Measurements from ENCODE around the gene MRPL55. TPM values are rescaled to one million over a fixed set of nuclear protein-coding genes. Genes with fewer than 3 reads are reported as not detected.

The MRPL55 gene
- total RNA-seq: 100 to 1,000 TPM in 1 of 4 donors, 10 to 100 TPM in 3; 64.7 to 123 (median 74.2) TPM

- peak; percentile 92 to 95 for TF ChIP-seq POLR2A (IDR thresholded peaks at IDR 0.05)
- peak in 3 of 5 experiments; percentile 14 to 34 (median 29) for TF ChIP-seq CTCF (IDR thresholded peaks at IDR 0.05 in 4 of 5, conservative IDR thresholded peaks at IDR 0.05 in 1 of 5)
- ATAC-seq (peak; percentile 96), DNase-seq (peak; percentile 95 to 98)
- Histone ChIP-seq H3K4me3 (peak within 1 kb of the TSS; percentile 73 to 100 (median 79)), H3K9me3 (no peaks in the 10 kb centered on the region), H3K27me3 (no peaks in the 10 kb centered on the region), H3K4me1 (peaks cover 20% of the 10 kb centered on the region in 2 donors), H3K36me3 (peaks cover 0 to 17% of the 10 kb centered on the region in 2 donors), H3K27ac (peak within 1 kb of the TSS; percentile 86 to 96 (median 92))
- in situ Hi-C loops (cut with MboI; ENCODE audit: low sequenced_read_pairs in 4 of 4) (no loop called here), intact Hi-C loops (cut with DNase I; ENCODE audit: low total_unique reads) (loop anchor here (1.0 to 10.0 kb wide), 3 partner anchors 31 to 375 kb away; partner anchors contain the start of genes GUK1, RNF187 and TRIM11)
These were observed at the start of gene MRPL55 for GRCh38 chr1:228109073-228109961. Gene MRPL55, minus strand, starts transcription at chr1:228109299. Its CDS starts 1,039 bp downstream, at chr1:228108260.

GRCh38 chr1:228158151-228159007, 49.3 kb upstream of the MRPL55 start:
- intact Hi-C loops (cut with DNase I; ENCODE audit: low total_unique reads) (no loop called here), in situ Hi-C loops (cut with MboI; ENCODE audit: low sequenced_read_pairs in 4 of 4) (no loop called here)
- no peaks in the 10 kb centered on the region for H3K36me3 ChIP-seq
- H3K27ac ChIP-seq: no peak overlapping the region
- peaks cover 3 to 20% (median 12%) of the 10 kb centered on the region in 3 donors for H3K27me3 ChIP-seq
- TF ChIP-seq POLR2A (IDR thresholded peaks at IDR 0.05) (no peak), CTCF (IDR thresholded peaks at IDR 0.05 in 4 of 5, conservative IDR thresholded peaks at IDR 0.05 in 1 of 5) (no peak)
- H3K4me1 ChIP-seq: peaks cover 13 to 20% of the 10 kb centered on the region in 2 donors
- H3K9me3 ChIP-seq: no peaks in the 10 kb centered on the region
- no peak for ATAC-seq
- DNase-seq: no peak
- no peak overlapping the region for H3K4me3 ChIP-seq

GRCh38 chr1:228157729-228158126, 48.6 kb upstream of the MRPL55 start:
- in situ Hi-C loops (cut with MboI; ENCODE audit: low sequenced_read_pairs in 4 of 4) (no loop called here), intact Hi-C loops (cut with DNase I; ENCODE audit: low total_unique reads) (no loop called here)
- Histone ChIP-seq H3K27ac (no peak overlapping the region), H3K4me1 (peaks cover 6 to 13% of the 10 kb centered on the region in 2 donors), H3K27me3 (peaks cover 3 to 20% (median 12%) of the 10 kb centered on the region in 3 donors), H3K9me3 (no peaks in the 10 kb centered on the region), H3K36me3 (no peaks in the 10 kb centered on the region), H3K4me3 (no peak overlapping the region)
- TF ChIP-seq CTCF (IDR thresholded peaks at IDR 0.05 in 4 of 5, conservative IDR thresholded peaks at IDR 0.05 in 1 of 5): no peak
- TF ChIP-seq POLR2A (IDR thresholded peaks at IDR 0.05): no peak
- ATAC-seq (no peak), DNase-seq (no peak)

- Histone ChIP-seq H3K27ac (no peak overlapping the region), H3K4me1 (peaks cover under 1 to 8% of the 10 kb centered on the region in 2 donors), H3K36me3 (no peaks in the 10 kb centered on the region), H3K4me3 (no peak overlapping the region), H3K27me3 (peaks cover 3 to 20% (median 12%) of the 10 kb centered on the region in 3 donors), H3K9me3 (no peaks in the 10 kb centered on the region)
- DNase-seq: no peak
- TF ChIP-seq CTCF (IDR thresholded peaks at IDR 0.05 in 4 of 5, conservative IDR thresholded peaks at IDR 0.05 in 1 of 5): no peak
- no peak for TF ChIP-seq POLR2A (IDR thresholded peaks at IDR 0.05)
- intact Hi-C loops (cut with DNase I; ENCODE audit: low total_unique reads) (no loop called here), in situ Hi-C loops (cut with MboI; ENCODE audit: low sequenced_read_pairs in 4 of 4) (no loop called here)
- no peak for ATAC-seq
These were observed 48.0 kb upstream of the MRPL55 start for GRCh38 chr1:228156941-228157728.
